Sigmoid colon (tissue), 7 donors: ENCODE measurements around the gene GOLGA3. TPM values are rescaled to one million over a fixed set of nuclear protein-coding genes. Genes with fewer than 3 reads are reported as not detected.

ENCODE experiments used
- DNase-seq: peaks from one replicate; pipeline ENCODE4 v3.0.0-alpha.2; 2019
- H3K27ac ChIP-seq, 4 donors: fragments of 200-600 bp; sonication (generic); one replicate each; pipeline ENCODE4 v1.5.1; 2016 to 2019; ENCODE audit warnings: mild to moderate bottlenecking in 1 of 4
- H3K27me3 ChIP-seq, 3 donors: fragments of 200-600 bp; sonication (generic); one replicate each; pipeline ENCODE4 v1.5.1; 2019; ENCODE audit warnings: mild to moderate bottlenecking in 1 of 3
- H3K36me3 ChIP-seq, 4 donors: fragments of 200-600 bp; sonication (generic); one replicate each; pipeline ENCODE4 v1.5.1; 2016 to 2019
- H3K4me1 ChIP-seq, 4 donors: fragments of 200-600 bp; sonication (generic); one replicate each; pipeline ENCODE4 v1.5.1; 2017 to 2019
- H3K4me3 ChIP-seq, 4 donors: fragments of 200-600 bp; sonication (generic); one replicate each; pipeline ENCODE4 v1.5.1; 2017 to 2019; ENCODE audit warnings: mild to moderate bottlenecking in 2 of 4, moderate library complexity in 1 of 4
- H3K9me3 ChIP-seq, 4 donors: fragments of 200-600 bp in 3 of 4; sonication (generic) in 3 of 4; one replicate each; pipeline versions ENCODE4 v1.5.1 to v1.6.1; 2013 to 2019
- EP300 ChIP-seq, 4 donors: sonication (generic); formaldehyde crosslinking; IDR thresholded peaks; one replicate each; pipeline ENCODE4 v1.6.1; 2017; ENCODE audit warnings: antibody characterized with exemption in 4 of 4
- POLR2A ChIP-seq, 2 donors: fragments of 450-650 bp; IDR thresholded peaks; one replicate each; pipeline ENCODE4 v1.6.1; 2016; ENCODE audit warnings: antibody characterized with exemption in 2 of 2, mild to moderate bottlenecking in 2 of 2, moderate library complexity in 2 of 2
- POLR2AphosphoS5 ChIP-seq, 4 donors: sonication (generic); formaldehyde crosslinking; IDR thresholded peaks; one replicate each; pipeline ENCODE4 v1.6.1; 2017; ENCODE audit warnings: antibody characterized with exemption in 4 of 4
- WGBS, 2 donors: extraction: QIAGEN DNeasy Blood & Tissue Kit; methylation state at CpG; one replicate each; pipeline ENCODE4 v1.1.7; 2013; 5-methylcytosine and 5-hydroxymethylcytosine counted together
- intact Hi-C: fragments of 100-400 bp; cut with DNase I; formaldehyde crosslinking; loops from one replicate; pipeline ENCODE4 v1.15.1; 2023
- polyA plus RNA-seq, 3 donors: library from polyadenylated mRNA; stranded (reverse); fragments of 200-250 nt; gene quantifications; one replicate each; pipeline ENCODE4 v1.2.3, GENCODE V29; 2013
- total RNA-seq, 4 donors: library from RNA; depleted of rRNA; stranded (reverse); fragments of >200 nt; gene quantifications; one replicate each; pipeline ENCODE4 v1.1.0, GENCODE V29; 2016
- TF ChIP-seq, protein P1 (sequence below), 4 experiments: fragments of 450-650 bp in 3 of 4; fragments of 200-600 bp in 1 of 4; IDR thresholded peaks; one replicate each; pipeline ENCODE4 v1.5.1; 2016 to 2019; ENCODE audit warnings: antibody characterized with exemption in 4 of 4, mild to moderate bottlenecking in 3 of 4, moderate library complexity in 2 of 4
- donor health status: healthy with polysubstance abuse.
- donor health status: Bipolar disorder and iron deficiency.
- donor health status: healthy.

The GOLGA3 gene
- total and polyA plus RNA-seq, 7 donors: 9.6 to 78.4 (median 45.7) TPM

DNA sequence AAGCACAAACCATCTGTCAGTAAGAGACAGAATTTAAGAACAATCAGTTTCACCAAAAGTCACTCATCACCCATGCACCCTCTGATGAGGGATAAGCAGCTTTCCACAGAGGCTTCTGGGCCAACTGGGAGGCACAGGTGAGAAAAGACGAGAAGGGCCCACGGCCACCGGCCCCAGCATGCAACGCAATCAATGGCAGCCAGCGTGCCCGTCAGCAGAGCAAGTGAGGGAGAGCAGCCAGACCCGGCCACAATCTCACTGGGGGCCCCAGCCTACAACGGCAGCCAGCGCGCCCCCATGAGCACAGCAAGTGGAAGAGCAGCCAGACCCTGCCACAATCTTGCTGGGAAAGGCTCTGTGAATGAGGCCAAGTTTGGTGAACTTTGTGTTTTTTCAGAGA is 80.3 kb downstream of the GOLGA3 start:
- WGBS, 2 donors: 87 to 94% methylated on average over 10 of the region's 10 CpGs
- Histone ChIP-seq H3K36me3 (peaks cover 40 to 99% (median 83%) of the 10 kb centered on the region in 4 donors), H3K4me3 (no peak overlapping the region)

DNA sequence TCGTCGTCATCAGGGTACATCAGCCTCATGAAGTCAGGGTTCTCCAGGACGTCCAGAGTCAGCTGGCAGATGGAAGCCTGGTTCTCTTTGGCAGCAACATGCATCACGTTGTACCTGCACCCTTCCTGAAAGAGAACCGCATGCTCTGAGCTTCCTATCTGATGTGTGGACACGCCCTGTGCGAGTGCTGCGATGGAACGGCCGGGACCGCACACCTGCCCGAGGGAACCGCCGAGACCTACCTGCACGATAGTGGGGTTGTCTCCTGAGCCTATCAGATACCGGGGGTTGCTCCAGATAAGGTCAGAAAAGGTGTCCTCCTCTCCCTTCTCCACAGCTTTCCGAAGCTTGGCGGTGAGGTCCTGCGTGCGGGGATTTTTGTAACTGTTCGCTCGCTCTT is 80.8 kb downstream of the GOLGA3 start:
- H3K4me1 ChIP-seq: no peaks in the 10 kb centered on the region
- WGBS, 2 donors: 95 to 96% methylated on average over 22 of the region's 22 CpGs
- H3K4me3 ChIP-seq: no peak overlapping the region
- H3K27me3 ChIP-seq: no peaks in the 10 kb centered on the region
- no peak overlapping the region for H3K27ac ChIP-seq
- H3K36me3 ChIP-seq: peaks cover 44 to 99% (median 81%) of the 10 kb centered on the region in 4 donors
- no peak for DNase-seq
- intact Hi-C loops: no loop called here
- no peaks in the 10 kb centered on the region for H3K9me3 ChIP-seq
- TF ChIP-seq EP300 (IDR thresholded peaks at IDR 0.05) (no peak), POLR2A (IDR thresholded peaks at IDR 0.05) (no peak), POLR2AphosphoS5 (IDR thresholded peaks at IDR 0.05) (no peak)
- TF ChIP-seq, protein P1, sequence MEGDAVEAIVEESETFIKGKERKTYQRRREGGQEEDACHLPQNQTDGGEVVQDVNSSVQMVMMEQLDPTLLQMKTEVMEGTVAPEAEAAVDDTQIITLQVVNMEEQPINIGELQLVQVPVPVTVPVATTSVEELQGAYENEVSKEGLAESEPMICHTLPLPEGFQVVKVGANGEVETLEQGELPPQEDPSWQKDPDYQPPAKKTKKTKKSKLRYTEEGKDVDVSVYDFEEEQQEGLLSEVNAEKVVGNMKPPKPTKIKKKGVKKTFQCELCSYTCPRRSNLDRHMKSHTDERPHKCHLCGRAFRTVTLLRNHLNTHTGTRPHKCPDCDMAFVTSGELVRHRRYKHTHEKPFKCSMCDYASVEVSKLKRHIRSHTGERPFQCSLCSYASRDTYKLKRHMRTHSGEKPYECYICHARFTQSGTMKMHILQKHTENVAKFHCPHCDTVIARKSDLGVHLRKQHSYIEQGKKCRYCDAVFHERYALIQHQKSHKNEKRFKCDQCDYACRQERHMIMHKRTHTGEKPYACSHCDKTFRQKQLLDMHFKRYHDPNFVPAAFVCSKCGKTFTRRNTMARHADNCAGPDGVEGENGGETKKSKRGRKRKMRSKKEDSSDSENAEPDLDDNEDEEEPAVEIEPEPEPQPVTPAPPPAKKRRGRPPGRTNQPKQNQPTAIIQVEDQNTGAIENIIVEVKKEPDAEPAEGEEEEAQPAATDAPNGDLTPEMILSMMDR (IDR thresholded peaks at IDR 0.05): no peak

More for the DNA sequence above, 80.3 kb downstream of the GOLGA3 start:
- DNase-seq: no peak
- no peaks in the 10 kb centered on the region for H3K27me3 ChIP-seq
- intact Hi-C loops: no loop called here
- H3K9me3 ChIP-seq: no peaks in the 10 kb centered on the region
- H3K4me1 ChIP-seq: no peaks in the 10 kb centered on the region
- TF ChIP-seq POLR2AphosphoS5 (IDR thresholded peaks at IDR 0.05): no peak
- H3K27ac ChIP-seq: no peak overlapping the region

- no peak for TF ChIP-seq EP300 (IDR thresholded peaks at IDR 0.05)
- no peak for TF ChIP-seq POLR2AphosphoS5 (IDR thresholded peaks at IDR 0.05)
- TF ChIP-seq POLR2A (IDR thresholded peaks at IDR 0.05): no peak
- TF ChIP-seq, protein P1 (IDR thresholded peaks at IDR 0.05): no peak
- Histone ChIP-seq H3K27ac (no peak overlapping the region), H3K36me3 (peaks cover 47 to 99% (median 85%) of the 10 kb centered on the region in 4 donors), H3K9me3 (no peaks in the 10 kb centered on the region), H3K4me3 (no peak overlapping the region), H3K4me1 (no peaks in the 10 kb centered on the region), H3K27me3 (no peaks in the 10 kb centered on the region)
- WGBS, 2 donors: 96% methylated on average over 11 of the region's 11 CpGs
- no peak for DNase-seq
- intact Hi-C loops: no loop called here
Observed at GRCh38 chr12:132747395-132747794, 81.3 kb downstream of the GOLGA3 start.

- peaks cover 47 to 99% (median 85%) of the 10 kb centered on the region in 4 donors for H3K36me3 ChIP-seq
- H3K4me3 ChIP-seq: no peak overlapping the region
- no peaks in the 10 kb centered on the region for H3K27me3 ChIP-seq
- TF ChIP-seq EP300 (IDR thresholded peaks at IDR 0.05): no peak
- TF ChIP-seq POLR2A (IDR thresholded peaks at IDR 0.05): no peak
- TF ChIP-seq, protein P1 (IDR thresholded peaks at IDR 0.05): no peak
- no peak overlapping the region for H3K27ac ChIP-seq
- DNase-seq: no peak
- no peaks in the 10 kb centered on the region for H3K4me1 ChIP-seq
- WGBS, 2 donors: 94 to 95% methylated on average over 3 of the region's 3 CpGs
- no peaks in the 10 kb centered on the region for H3K9me3 ChIP-seq
- intact Hi-C loops: no loop called here
Observed at GRCh38 chr12:132746613-132747012, 82.1 kb downstream of the GOLGA3 start.

GRCh38 chr12:132743831-132744230 is 84.8 kb downstream of the GOLGA3 start:
- intact Hi-C loops: no loop called here
- WGBS, 2 donors: 89 to 90% methylated on average over 13 of the region's 13 CpGs
- TF ChIP-seq, protein P1 (IDR thresholded peaks at IDR 0.05): no peak
- TF ChIP-seq EP300 (IDR thresholded peaks at IDR 0.05) (no peak), POLR2A (IDR thresholded peaks at IDR 0.05) (no peak), POLR2AphosphoS5 (IDR thresholded peaks at IDR 0.05) (no peak)
- Histone ChIP-seq H3K36me3 (peaks cover 65 to 99% (median 83%) of the 10 kb centered on the region in 4 donors), H3K9me3 (no peaks in the 10 kb centered on the region), H3K4me1 (no peaks in the 10 kb centered on the region), H3K4me3 (no peak overlapping the region), H3K27me3 (no peaks in the 10 kb centered on the region), H3K27ac (no peak overlapping the region)
- no peak for DNase-seq
